GM19099 (cell line): ENCODE data around the gene DHX30.

Experiments
- POLR2A ChIP-seq: IDR thresholded peaks from 3 replicates; pipeline ENCODE4 v1.6.1; 2011; ENCODE audit warnings: low read depth; ENCODE audit not compliant: insufficient read length; ENCODE audit errors: extremely low read depth

The DHX30 gene

DNA sequence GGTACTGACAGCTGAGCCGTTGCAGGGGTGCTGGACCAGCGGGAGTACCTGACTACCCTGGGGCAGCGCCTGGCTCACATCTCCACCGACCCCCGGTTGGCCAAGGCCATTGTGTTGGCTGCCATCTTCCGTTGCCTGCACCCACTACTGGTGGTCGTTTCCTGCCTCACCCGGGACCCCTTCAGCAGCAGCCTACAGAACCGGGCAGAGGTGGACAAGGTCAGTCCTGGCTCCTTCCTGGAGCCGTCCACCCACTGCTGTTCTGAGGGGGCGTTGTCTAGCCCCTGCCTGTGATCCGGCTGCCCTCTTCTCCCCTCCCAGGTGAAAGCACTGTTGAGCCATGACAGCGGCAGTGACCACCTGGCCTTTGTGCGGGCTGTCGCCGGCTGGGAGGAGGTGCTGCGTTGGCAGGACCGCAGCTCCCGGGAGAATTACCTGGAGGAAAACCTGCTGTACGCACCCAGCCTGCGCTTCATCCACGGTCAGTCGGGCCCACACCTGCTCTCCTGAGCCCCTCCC, 45.7 kb downstream of the DHX30 start:
- no peak for TF ChIP-seq POLR2A

DNA sequence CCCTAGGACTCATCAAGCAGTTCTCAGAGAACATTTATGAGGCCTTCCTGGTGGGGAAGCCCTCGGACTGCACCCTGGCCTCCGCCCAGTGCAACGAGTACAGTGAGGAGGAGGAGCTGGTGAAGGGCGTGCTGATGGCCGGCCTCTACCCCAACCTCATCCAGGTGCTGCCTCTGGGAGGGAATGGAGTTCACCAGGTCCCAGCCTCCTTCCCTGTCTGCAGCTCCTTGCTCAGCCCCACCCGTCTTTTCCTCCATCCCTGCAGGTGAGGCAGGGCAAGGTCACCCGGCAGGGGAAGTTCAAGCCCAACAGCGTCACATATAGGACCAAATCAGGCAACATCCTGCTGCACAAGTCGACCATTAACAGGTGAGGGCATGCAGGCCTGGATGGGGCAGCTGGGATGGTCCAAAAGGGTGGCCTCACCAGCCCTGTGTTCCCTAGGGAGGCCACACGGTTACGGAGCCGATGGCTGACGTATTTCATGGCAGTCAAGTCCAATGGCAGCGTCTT, 46.3 kb downstream of the DHX30 start:
- no peak for TF ChIP-seq POLR2A

DNA sequence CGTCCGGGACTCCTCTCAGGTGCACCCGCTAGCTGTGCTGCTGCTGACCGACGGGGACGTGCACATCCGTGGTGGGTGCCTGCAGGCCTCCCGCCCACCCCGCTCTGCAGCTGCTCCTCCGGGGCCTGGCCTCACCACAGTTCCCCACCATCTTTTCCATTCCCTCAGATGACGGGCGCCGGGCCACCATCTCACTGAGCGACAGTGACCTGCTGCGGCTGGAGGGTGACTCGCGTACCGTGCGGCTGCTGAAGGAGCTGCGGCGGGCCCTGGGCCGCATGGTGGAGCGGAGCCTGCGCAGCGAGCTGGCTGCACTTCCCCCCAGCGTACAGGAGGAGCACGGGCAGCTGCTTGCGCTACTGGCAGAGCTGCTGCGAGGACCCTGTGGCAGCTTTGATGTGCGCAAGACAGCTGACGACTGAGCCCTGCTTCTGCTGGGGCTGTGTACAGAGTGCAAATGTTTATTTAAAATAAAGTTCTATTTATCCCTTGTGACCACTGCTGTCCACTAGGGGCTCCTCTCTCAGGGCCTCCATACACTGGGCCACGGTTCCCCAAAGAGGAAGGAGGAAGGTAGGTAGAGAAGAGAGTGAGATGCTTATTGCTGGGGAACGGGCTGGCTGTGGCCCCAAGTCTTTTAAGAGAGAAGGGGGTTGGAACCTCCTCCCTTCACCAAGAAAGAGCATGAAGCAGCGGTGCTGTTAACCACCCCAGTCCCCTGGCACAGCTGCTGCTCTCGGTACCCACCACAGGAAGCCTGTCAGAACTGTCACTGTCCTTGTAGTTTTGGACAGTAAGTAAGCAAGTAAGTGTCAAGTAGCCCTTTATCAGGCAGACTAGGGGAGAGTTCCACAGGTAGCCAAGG, 47.0 kb downstream of the DHX30 start:
- no peak for TF ChIP-seq POLR2A

DNA sequence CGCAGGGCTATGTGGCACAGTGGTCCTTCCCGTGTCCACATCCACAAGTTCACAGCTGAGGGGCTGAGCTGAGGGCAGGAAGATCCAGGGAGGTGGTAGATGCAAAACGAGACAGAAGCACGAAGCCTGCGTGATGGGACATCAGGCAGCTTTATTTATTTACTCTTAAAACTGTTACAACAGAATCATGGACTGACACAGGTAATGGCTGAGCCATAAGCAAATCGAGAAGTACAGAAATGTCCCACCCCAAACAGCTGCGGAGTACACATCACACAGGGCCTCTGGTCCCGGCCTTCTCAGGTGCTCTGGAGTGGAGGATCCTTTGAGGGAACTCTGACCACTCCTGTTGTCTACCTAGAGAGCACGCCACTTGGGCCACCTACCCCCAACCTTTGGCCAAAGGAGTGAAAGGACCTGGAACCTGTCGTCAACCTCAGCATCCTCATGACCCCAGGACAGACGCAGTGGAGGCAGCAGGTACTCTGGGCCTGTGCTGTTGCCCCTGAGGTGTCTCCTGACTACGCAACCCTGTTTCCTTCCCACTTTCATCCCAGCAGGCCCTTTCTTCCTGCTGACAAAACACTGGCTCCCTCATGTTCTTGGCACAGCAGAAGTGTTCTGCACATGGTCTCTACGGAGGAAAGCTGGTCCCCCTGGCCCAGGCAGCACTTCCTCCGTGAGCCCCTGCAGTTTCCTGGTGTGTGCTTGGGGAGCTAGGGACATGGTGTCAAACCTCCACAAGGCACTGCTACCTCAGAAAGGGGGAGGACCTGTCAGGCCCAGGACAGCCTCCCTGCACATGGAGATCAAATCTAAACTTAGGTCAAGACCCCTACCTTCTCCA, 47.8 kb downstream of the DHX30 start:
- TF ChIP-seq POLR2A = no peak

DNA sequence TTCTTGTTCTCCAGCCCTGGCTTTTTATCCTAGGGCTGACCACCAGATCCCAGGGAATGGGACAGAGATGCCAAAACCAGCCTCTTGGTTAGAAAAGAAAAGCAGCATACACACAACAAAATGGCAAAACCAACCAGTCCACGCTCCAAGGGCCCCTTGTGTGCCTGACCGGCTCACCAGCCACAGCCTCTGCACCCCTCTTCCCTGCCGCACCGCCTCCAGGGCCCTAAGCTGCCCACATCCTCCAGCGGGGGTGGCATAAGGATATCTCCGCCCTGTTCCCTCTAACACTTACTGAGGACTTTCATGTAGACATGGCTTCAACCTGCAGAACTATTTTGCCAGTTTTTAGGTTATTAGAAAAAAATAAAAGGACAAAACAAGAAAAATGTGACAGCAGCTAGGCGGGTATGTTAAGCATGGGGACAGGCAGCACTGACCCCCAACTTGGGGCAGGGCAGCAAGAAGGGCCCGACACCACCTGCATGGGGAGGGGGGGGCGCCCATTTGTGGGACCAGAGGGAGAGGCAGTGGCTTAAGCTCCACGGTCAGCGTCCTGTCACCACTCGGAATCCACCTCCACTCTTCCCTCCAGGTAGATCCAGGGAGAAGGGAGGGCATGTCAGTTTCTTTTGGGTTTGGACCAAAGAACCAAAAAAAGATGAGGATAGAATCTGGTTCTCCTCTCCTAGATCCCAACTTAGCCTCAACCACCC, 49.1 kb downstream of the DHX30 start:
- TF ChIP-seq POLR2A = no peak

DNA sequence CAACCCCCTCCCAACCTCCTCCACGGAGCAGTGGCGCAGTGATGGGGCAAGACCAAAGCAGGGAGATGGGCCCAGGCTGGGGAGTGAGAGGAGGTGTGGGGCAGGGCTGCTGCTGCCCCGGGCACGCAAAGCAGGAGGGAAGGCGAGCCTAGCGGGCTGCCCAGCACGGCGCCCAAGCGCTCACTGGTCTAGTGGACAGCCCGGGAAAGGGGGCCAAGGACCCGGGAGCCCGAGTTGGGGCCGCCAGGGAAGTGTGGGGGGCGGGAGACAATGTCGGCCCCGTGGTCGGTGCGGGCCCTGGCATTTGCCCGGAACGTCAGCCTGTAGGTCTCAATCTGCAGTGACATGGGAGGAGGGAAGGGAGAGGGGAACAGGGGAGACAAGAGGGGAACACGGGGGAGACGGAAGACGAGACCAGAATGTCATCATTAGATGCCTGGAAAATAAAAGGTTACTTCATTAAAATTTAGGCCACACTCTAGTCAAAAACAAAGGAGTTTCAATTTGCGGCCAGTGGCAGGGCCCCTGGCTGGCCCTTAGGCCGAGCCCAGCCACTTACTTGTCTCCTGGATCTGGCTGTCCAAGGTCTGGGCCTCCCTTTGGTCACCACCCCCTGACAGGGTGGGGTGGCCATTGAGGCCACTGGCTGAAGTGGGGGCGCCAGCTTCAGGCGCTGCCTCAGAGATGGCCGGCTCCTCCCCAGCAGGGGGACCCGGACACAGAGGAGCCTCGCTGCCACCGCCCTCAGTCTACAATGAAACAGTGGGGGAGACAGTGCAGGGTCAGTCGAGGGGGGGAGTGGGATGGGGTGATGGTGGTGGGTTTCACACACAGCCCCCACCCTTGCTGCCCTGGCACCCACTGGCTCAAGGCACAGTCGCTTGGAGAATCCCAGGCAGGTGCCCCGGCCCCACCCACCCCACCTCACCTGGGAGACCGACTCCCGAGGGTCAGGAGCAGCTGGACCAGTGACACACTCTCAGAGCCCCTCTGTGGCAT, 50.0 kb downstream of the DHX30 start:
- no peak for TF ChIP-seq POLR2A

DNA sequence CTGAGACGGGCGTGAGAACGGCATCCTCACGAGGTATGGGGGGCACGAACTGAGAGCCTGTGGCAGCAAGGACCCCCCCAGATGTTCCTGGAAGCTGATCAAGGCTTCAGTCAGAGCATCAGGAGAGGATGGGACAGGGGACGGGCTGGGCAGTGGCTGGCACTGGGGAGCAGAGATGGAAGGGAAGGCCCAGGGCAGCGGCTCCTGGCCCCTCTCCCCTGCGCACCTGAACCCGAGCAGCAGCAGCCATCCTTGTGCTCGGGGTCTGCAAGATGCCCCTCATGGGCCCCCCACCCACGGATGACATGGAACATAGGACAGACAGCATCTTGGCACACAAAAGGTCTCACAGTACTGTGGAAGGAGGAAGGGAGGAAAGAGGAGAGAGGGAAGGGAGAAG, 51.3 kb downstream of the DHX30 start:
- no peak for TF ChIP-seq POLR2A

DNA sequence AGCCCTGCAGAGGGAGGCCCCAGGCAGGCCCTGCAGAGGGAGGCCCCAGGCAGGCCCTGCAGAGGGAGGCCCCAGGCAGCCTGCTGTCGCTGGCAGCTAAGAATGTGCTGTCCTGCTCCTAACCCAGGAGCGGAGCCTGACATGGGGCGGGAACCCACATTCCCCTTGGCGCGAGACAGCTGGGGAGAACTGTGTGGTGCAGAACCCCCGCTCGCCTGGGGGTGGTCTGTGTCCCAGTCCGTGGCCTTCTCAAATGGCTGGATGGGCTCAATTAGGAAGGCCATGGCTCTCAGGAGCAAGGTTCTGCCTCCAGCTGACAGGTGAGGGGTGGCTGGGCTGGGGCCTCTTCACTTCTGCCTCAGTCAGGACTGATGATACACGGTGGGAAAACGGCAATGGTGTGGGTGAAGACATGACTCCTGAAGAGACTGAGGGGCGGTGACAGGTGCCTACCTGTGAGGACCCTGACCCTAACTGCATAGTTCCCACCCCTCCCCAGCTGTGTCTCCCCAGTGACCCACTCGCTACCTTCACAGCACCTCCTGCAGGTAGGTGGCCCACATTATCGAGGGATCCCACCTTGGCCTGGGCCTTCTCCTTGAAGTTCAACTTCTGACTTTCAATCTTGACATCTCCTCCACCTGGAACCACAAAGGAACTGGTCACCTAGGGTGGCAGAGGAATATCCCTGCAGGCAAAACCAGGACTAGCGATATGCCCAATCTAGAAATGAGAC, 52.0 kb downstream of the DHX30 start:
- no peak for TF ChIP-seq POLR2A

DNA sequence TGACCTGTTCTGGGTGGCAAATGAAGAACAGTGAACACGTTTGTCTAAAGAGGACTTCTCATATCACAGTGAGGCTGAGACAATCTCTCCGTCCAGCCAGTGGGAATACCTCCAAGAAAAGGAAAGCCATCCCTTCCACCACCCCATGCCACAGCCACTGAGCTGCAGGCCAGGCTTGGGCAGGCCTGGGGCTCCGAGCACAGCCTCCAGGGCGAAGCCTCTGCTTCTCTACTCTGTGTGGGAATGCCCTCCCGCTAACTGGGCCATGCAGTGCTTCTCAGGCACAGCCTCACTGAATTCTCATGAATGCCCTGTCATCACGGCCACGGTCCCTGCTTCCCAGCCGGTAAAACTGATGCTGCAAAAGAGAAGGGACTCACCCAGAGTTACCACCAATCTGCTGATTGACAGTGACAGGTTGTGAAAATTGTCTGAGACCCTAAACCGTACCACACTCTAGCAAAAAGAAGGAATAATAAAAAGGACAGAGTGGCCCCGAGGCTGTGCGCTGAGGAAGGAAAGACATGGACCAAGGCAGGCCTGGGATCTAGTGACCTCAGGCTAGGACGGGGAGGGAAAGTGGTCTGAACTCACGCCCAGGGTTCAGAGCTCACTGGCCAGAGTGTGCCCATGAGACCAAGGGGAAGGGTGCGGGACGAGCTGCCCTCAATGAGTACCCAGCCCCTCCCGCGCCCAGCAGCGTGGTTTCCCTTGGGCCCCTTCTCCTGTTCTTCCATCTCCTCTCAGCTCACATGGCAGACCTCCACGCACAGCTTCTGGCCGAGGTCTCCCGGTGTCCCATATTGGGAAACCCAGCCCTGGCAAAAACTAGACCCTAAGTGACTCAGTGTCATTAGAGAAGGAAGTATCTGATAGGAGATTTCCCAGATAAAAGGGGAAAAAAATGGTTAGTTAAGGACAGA, 52.8 kb downstream of the DHX30 start:
- no peak for TF ChIP-seq POLR2A

DNA sequence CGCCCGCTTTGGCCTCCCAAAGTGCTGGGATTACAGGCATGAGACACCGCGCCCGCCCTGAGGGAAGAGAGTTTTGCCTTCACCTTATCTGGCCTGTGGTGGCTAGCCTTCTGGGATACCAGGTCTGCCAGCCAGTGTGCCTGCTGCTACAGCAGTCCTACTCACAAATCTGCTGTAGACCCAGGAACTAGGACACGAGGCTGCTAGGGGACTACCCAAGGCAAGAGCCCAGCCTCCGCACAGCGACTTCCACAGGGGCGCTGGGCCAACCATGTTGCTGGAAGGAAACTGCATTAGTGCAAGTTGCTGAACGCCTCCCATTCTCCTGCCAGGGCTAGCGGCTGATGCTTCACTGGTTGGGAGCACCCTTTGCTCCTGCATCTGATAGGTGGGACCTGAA, 53.7 kb downstream of the DHX30 start:
- no peak for TF ChIP-seq POLR2A

DNA sequence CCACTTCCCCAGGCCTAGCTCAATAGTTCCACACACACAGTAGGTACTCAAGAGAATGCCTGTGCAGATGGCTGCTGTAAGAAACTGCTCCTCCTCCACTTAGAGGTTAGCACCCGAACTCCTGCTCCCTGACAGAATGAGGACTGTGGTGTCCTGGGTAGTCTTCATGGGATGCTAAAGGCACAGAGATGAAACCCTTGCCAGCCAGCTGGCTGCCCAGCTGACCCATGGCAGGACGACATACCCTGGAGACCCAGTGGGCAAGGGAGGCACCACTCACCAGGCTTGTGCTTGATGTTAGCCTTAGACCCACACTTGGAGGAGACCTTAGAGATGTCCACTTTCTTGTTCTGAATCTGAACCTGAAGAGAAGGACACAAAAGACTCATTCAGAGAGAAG, 54.2 kb downstream of the DHX30 start:
- TF ChIP-seq POLR2A = no peak

DNA sequence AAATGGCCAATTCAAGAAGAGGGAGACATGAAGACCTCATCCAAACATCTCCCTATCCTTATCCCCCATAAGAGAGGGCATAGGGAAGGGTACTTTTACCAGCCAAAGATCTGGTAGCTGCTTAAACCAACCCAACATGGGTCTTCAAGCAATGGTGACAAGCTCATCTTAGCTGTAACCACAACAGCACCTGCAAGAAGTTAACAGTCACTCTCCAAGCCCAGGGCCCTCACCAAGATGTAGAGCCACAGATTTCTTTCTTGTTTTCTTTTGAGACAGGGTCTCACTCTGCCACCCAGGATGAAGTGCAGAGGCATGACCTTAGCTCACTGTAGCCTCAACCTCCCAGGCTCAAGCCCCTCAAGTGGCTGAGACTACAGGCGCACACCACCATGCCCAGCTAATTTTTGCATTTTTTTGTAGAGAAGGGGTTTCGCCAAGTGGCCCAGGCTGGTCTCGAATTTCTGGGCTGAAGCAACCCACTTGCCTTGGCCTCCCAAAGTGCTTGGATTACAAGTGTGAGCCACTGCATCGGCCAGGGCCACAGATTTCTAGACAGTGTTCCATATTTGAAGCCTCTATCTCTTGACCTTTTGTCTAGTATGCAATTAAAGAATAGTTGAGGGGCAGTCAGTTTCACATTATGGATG, 57.1 kb downstream of the DHX30 start:
- no peak for TF ChIP-seq POLR2A
